Keratinocyte (primary cell): ENCODE measurements around the gene TMEM80. TPM values are rescaled to one million over a fixed set of nuclear protein-coding genes. Genes with fewer than 3 reads are reported as not detected.

ENCODE experiments used
- DNase-seq: peaks from one replicate; pipeline ENCODE4 v3.0.0-alpha.2; 2011; ENCODE audit warnings: low read depth, missing footprints, low spot score
- FAIRE-seq: peaks from 2 replicates; lab custom pipeline; 2011; peaks lifted over from hg19 to GRCh38; lab: Jason Lieb, UNC
- H2AFZ ChIP-seq: 2 replicates; pipeline ENCODE4 v1.6.0; 2012; ENCODE audit warnings: low read length, control low read depth, inconsistent platforms; ENCODE audit not compliant: control insufficient read depth
- H3K27ac ChIP-seq: 2 replicates; pipeline ENCODE4 v1.5.1; 2011; ENCODE audit warnings: low read length; ENCODE audit not compliant: control insufficient read depth, insufficient read depth
- H3K27me3 ChIP-seq: 3 replicates; pipeline ENCODE4 v1.6.0; 2011; ENCODE audit warnings: low read length; ENCODE audit not compliant: control insufficient read depth, insufficient read depth; ENCODE audit errors: extremely low read depth
- H3K36me3 ChIP-seq, 2 experiments: 2 replicates in 1 of 2; 3 replicates in 1 of 2; pipeline ENCODE4 v1.5.1; 2011; ENCODE audit warnings: low read length in 2 of 2, mild to moderate bottlenecking in 1 of 2; ENCODE audit not compliant: control insufficient read depth in 2 of 2, insufficient read depth in 2 of 2; ENCODE audit errors: extremely low read depth in 1 of 2
- H3K4me1 ChIP-seq: 3 replicates; pipeline ENCODE4 v1.5.1; 2011; ENCODE audit warnings: low read length; ENCODE audit not compliant: control insufficient read depth, insufficient read depth; ENCODE audit errors: extremely low read depth
- H3K4me2 ChIP-seq: 3 replicates; pipeline ENCODE4 v1.6.0; 2011; ENCODE audit warnings: low read depth, low read length; ENCODE audit not compliant: control insufficient read depth, insufficient read depth; ENCODE audit errors: extremely low read depth
- H3K4me3 ChIP-seq, 3 experiments: fragments of 200-600 bp in 1 of 3; sonication (generic) in 1 of 3; 2 replicates in 2 of 3; 3 replicates in 1 of 3; pipeline ENCODE4 v1.5.1; 2011 to 2016; ENCODE audit warnings: low read length in 3 of 3, mild to moderate bottlenecking in 3 of 3, control low read depth in 2 of 3, inconsistent platforms in 1 of 3, low read depth in 1 of 3, mixed read lengths in 1 of 3, mixed run types in 1 of 3, moderate library complexity in 1 of 3; ENCODE audit not compliant: control insufficient read depth in 2 of 3, insufficient read depth in 2 of 3; ENCODE audit errors: extremely low read depth in 1 of 3
- H3K79me2 ChIP-seq: 2 replicates; pipeline ENCODE4 v1.6.0; 2012; ENCODE audit warnings: low read length; ENCODE audit not compliant: control insufficient read depth, insufficient read depth
- H3K9ac ChIP-seq: 3 replicates; pipeline ENCODE4 v1.6.0; 2011; ENCODE audit warnings: low read length; ENCODE audit not compliant: control insufficient read depth, insufficient read depth; ENCODE audit errors: extremely low read depth
- H3K9me1 ChIP-seq: 3 replicates; pipeline ENCODE4 v1.6.0; 2011; ENCODE audit warnings: low read length; ENCODE audit not compliant: control insufficient read depth, insufficient read depth; ENCODE audit errors: extremely low read depth
- H3K9me3 ChIP-seq: 2 replicates; pipeline ENCODE4 v1.5.1; 2012; ENCODE audit warnings: low read depth, low read length; ENCODE audit not compliant: control insufficient read depth
- H4K20me1 ChIP-seq: 3 replicates; pipeline ENCODE4 v1.6.0; 2011; ENCODE audit warnings: low read length; ENCODE audit not compliant: control insufficient read depth, insufficient read depth; ENCODE audit errors: extremely low read depth
- EZH2 ChIP-seq: IDR thresholded peaks from one replicate; pipeline ENCODE4 v1.6.1; 2012; ENCODE audit warnings: inconsistent platforms, mild to moderate bottlenecking, low read length, moderate library complexity
- dilution Hi-C: fragments of 300-500 bp; cut with MboI; formaldehyde crosslinking; loops from one replicate; pipeline ENCODE4 v1.7.0; 2020; ENCODE audit warnings: low sequenced_read_pairs; ENCODE audit not compliant: extremely low pct_ligation_motif_present
- polyA plus RNA-seq, 5 experiments: library from polyadenylated mRNA; depleted of rRNA in 3 of 5; stranded (reverse) in 3 of 5; stranded (forward) in 1 of 5; unstranded in 1 of 5; fragments of >200 nt; gene quantifications; 1 replicate in 1 of 5; 2 replicates in 3 of 5; 3 replicates in 1 of 5; pipeline versions ENCODE4 v1.2.1 to v1.2.3, GENCODE V29; 2011 to 2012; ENCODE audit warnings: missing spikeins in 2 of 5, low read depth in 1 of 5, low replicate concordance in 1 of 5
- TF ChIP-seq, protein P1 (sequence below), 3 experiments: IDR thresholded peaks in 1 of 3; conservative IDR thresholded peaks in 1 of 3; optimal IDR thresholded peaks in 1 of 3; 2 replicates in 2 of 3; 3 replicates in 1 of 3; pipeline versions ENCODE3 to v1.5.1; 2011; ENCODE audit warnings: low read length in 3 of 3, mild to moderate bottlenecking in 3 of 3, moderate library complexity in 2 of 3, control low read depth in 1 of 3, inconsistent platforms in 1 of 3; ENCODE audit not compliant: insufficient read depth in 2 of 3; ENCODE audit errors: extremely low read depth in 1 of 3

Gene TMEM80
- polyA plus RNA-seq, 1 donor (not counting 4 experiments of a cell fraction or from before 2014, with no cell fraction given), result 29.8 TPM

DNA sequence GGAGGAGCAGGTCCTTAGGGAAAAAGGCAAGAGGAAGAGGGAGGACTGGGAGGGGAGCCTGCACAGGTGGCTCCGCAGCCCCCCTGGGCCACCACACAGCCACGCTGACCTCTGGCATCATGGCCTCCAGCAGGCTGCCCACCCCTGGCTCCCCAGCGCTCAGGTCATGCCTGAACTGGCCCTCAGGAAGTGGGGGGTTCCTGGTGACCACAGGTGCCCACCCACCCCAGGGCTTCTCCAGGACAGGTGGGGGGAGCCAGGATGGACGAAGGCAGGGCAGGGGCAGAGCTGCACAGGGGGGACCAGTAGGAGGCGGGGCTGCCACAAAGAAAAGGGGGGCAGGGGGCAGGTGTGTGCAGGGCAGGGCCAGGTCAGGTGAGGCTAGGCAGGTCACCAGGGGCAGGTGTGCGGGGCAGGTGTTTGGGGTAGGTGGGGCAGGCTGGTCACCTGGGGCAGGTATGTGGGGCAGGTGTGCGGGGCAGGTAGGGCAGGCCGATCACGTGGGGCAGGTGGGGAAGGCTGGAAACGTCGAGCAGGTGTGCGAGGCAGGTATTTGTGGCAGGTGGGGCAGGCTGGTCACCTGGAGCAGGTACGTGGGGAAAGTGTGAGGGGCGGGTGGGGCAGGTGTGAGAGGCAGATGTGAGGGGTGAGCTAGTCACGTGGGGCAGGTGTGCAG lies 1.6 kb upstream of the TMEM80 start:
- DNase-seq, result no peak
- Histone ChIP-seq H3K9ac (peak overlapping the region; percentile 81), H3K9me1 (no peaks in the 10 kb centered on the region), H3K79me2 (peaks cover 31% of the 10 kb centered on the region), H3K4me3 (peak overlapping the region; percentile 58 to 83 (median 73)), H3K4me2 (peak overlapping the region; percentile 80), H3K27ac (peak overlapping the region; percentile 78), H2AFZ (no peak overlapping the region), H3K9me3 (no peaks in the 10 kb centered on the region), H3K4me1 (peaks cover 48% of the 10 kb centered on the region), H3K36me3 (peaks cover 4 to 12% of the 10 kb centered on the region in 2 experiments), H4K20me1 (no peaks in the 10 kb centered on the region), H3K27me3 (no peaks in the 10 kb centered on the region)
- dilution Hi-C loops, result no loop called here
- FAIRE-seq, result no peak
- no peak for TF ChIP-seq EZH2
- TF ChIP-seq, protein P1, sequence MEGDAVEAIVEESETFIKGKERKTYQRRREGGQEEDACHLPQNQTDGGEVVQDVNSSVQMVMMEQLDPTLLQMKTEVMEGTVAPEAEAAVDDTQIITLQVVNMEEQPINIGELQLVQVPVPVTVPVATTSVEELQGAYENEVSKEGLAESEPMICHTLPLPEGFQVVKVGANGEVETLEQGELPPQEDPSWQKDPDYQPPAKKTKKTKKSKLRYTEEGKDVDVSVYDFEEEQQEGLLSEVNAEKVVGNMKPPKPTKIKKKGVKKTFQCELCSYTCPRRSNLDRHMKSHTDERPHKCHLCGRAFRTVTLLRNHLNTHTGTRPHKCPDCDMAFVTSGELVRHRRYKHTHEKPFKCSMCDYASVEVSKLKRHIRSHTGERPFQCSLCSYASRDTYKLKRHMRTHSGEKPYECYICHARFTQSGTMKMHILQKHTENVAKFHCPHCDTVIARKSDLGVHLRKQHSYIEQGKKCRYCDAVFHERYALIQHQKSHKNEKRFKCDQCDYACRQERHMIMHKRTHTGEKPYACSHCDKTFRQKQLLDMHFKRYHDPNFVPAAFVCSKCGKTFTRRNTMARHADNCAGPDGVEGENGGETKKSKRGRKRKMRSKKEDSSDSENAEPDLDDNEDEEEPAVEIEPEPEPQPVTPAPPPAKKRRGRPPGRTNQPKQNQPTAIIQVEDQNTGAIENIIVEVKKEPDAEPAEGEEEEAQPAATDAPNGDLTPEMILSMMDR (optimal IDR thresholded peaks at IDR 0.05 in 1 of 3, IDR thresholded peaks at IDR 0.05 in 1 of 3, conservative IDR thresholded peaks at IDR 0.05 in 1 of 3; ENCODE audit: extremely low read depth in 1 of 3, insufficient read depth in 2 of 3, low read length in 3 of 3), result no peak

DNA sequence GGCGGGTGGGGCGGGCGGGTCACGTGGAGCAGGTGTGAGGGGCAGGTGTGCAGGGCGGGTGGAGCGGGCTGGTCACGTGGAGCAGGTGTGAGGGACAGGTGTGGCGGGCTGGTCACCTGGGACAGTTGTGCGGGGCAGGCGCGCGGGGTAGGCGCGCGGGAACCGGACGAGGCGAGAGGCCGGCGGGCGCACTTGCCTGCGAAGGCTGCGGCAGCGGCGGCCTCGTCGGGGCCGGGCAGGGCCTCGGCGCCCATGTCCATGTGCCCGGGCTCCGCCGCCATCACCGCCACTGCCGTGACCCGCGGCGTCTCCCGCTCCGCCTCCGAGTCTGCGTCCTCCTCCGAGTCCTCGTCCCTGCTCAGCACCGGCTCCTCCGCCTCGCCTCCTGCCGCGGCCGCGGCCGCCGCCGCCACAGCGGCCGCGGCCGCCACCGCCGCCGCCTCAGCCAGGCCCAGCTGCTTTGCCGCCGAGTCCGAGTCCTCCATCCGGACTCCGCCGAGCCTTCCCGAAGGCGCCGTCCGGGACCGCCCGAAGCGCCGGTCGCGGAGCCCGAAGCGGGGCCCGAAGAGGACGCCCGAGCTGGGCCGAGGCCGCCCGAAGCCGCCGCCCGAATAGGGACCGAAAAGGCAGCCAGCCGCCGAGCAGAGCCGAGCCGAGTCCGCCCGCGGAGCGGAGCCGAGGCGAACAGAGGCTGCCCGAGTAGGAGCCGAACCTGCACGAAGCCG lies 891 bp upstream of the TMEM80 start, which contains the start of gene DEAF1:
Gene DEAF1, minus strand, starts transcription at position 660 of the 725 bp plus-strand sequence. Its CDS starts 175 bp downstream, at position 485.
- no peaks in the 10 kb centered on the region for H3K9me3 ChIP-seq
- peaks cover 48% of the 10 kb centered on the region for H3K4me1 ChIP-seq
- DNase-seq (peak; percentile 71), FAIRE-seq (no peak)
- peak within 1 kb of the TSS; percentile 83 to 91 (median 84) for H3K4me3 ChIP-seq
- H3K9ac ChIP-seq, result peak within 1 kb of the TSS; percentile 99
- H4K20me1 ChIP-seq, result no peaks in the 10 kb centered on the region
- dilution Hi-C loops, result no loop called here
- H3K79me2 ChIP-seq, result peaks cover 35% of the 10 kb centered on the region
- TF ChIP-seq, protein P1 (optimal IDR thresholded peaks at IDR 0.05 in 1 of 3, IDR thresholded peaks at IDR 0.05 in 1 of 3, conservative IDR thresholded peaks at IDR 0.05 in 1 of 3; ENCODE audit: extremely low read depth in 1 of 3, insufficient read depth in 2 of 3, low read length in 3 of 3), result no peak
- TF ChIP-seq EZH2, result no peak
- H3K9me1 ChIP-seq, result no peaks in the 10 kb centered on the region
- no peaks in the 10 kb centered on the region for H3K27me3 ChIP-seq
- H2AFZ ChIP-seq, result peak within 1 kb of the TSS; percentile 86
- peak within 1 kb of the TSS; percentile 97 for H3K27ac ChIP-seq
- peaks cover 2 to 16% of the 10 kb centered on the region in 2 experiments for H3K36me3 ChIP-seq
- peak within 1 kb of the TSS; percentile 83 for H3K4me2 ChIP-seq
